Measurements from ENCODE around the gene SLC28A1.

GRCh38 chr15:84983711-84984110 lies 99.2 kb downstream of the SLC28A1 start:
- TF ChIP-seq MAX (IDR thresholded peaks at IDR 0.05; ENCODE audit: low read depth, low read length) (no peak), CTCF (IDR thresholded peaks at IDR 0.05; ENCODE audit: low read depth, low read length) (no peak), POLR2A (IDR thresholded peaks at IDR 0.05; ENCODE audit: extremely low read depth, insufficient read length) (no peak), MYC (IDR thresholded peaks at IDR 0.05; ENCODE audit: low read depth, low read length) (no peak)
